Measurements from ENCODE around the gene CMTM5.

GRCh38 chr14:23358042-23358441, 18.8 kb upstream of the CMTM5 start:
- no peak for TF ChIP-seq POLR2A (IDR thresholded peaks at IDR 0.05; ENCODE audit: low read depth, low read length)
- TF ChIP-seq CTCF (IDR thresholded peaks at IDR 0.05; ENCODE audit: extremely low read depth in 1 of 2, insufficient read depth in 1 of 2, low read depth in 1 of 2, low read length in 2 of 2): no peak
- no peak for TF ChIP-seq POLR2AphosphoS5 (IDR thresholded peaks at IDR 0.05; ENCODE audit: insufficient read depth, low read depth, low read length)
- no peak for TF ChIP-seq FOS (IDR thresholded peaks at IDR 0.05; ENCODE audit: borderline replicate concordance, insufficient read depth, low read length)
- TF ChIP-seq EZH2 (IDR thresholded peaks at IDR 0.05; ENCODE audit: borderline replicate concordance, low read depth, low read length, severe bottlenecking): no peak
- TF ChIP-seq GATA2 (IDR thresholded peaks at IDR 0.05; ENCODE audit: insufficient read depth, insufficient read length, low read depth, low read length): no peak
- TF ChIP-seq, protein P1, sequence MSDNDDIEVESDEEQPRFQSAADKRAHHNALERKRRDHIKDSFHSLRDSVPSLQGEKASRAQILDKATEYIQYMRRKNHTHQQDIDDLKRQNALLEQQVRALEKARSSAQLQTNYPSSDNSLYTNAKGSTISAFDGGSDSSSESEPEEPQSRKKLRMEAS (IDR thresholded peaks at IDR 0.05; ENCODE audit: insufficient read depth, insufficient read length): no peak
